GM18519 (cell line): ENCODE data around the gene ADORA2A.
"Not testable (repeated sequence)": the region's sequence is repeated elsewhere in the genome, so short reads cannot be mapped to it uniquely, and the experiment has no call there.

Experiments
- ATAC-seq: cut with Tn5 transposase; IDR thresholded peaks from one replicate; pipeline ENCODE4 v1.9.1; 2021; ENCODE audit warnings: mild to moderate bottlenecking, moderate library complexity; ENCODE audit not compliant: unreplicated experiment, low FRiP score

ADORA2A gene

GRCh38 chr22:24474649-24475255 is 47.4 kb downstream of the ADORA2A start:
- ATAC-seq, result no peak

DNA sequence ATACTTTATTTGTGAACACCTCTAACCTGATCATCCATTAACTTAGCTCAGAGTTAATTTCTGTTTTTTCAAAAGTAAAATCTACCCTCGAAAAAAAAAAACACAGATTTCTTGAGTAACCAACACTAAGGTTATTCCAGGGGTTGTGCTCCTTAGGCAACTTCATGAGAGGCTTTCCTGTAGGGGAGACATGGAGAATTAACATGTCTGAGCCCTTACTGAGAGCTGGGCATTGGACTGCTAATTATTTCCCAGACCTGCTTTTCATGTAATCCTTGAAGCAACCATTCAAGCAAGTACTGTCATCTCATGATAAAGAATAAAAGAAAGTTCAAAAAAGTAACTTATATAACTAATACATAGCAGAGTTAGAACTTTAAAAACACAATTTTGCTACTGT is 54.2 kb downstream of the ADORA2A start:
- ATAC-seq, result no peak

DNA sequence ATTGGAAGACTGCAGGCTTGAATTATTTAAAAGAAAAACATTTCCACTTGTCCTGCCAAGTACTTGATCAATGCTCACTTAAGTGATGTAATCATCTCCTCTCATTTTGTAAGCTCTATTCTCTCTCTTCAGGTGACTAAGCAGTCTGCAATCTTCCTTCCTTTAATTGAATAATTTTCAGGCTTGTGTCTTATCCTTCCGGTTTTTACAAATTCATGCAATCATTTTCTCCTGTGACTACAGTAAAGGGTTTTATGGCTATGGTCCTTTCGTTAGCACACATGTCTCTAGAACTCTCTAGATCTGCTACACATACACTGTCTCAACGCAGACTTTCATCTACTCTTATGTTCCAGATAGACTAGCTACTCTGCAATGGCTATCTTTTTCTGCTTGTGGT is 55.2 kb downstream of the ADORA2A start:
- ATAC-seq, result no peak

DNA sequence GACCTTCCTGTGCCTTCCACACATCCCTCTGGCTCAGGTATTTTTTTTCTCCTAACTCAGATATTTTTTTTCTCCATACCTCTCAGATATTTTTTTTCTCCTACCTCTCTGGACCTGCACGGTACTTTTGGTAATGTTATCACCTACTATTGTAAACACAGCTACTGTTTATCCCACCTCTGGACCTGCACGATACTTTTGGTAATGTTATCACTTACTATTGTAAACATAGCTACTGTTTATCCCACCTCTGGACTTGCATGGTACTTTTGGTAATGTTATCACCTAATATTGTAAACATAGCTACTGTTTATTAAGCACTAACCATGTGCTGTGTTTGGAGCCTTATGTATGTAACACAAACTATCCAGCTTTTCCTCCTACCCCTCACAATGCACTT is 55.6 kb downstream of the ADORA2A start:
- no peak for ATAC-seq

DNA sequence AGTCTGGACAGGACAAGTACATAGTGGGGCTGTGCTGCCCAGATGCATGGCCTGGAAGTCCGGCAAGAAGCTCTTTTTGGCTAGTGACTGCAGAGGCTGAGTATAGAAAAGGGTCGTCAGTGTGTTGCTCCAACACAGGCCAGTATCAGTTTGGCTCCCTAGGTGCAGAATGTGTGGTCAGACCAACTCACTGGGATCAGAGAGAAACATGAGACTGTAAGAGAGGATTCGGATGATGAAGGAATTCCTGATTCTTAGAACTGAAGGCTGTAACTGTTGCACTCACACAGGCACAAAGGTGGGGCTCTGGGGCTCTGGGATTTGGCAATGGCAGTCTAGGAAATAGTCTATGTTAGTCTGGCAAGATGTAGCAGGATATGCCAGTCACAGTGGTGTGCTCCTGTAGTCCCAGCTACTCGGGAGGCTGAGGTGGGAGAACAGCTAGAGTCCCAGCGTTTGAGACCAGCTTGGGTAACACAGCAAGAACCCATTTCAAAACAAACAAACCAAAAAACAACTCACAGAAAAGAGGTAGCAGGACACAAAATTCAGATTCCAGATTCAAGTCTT is 56.7 kb downstream of the ADORA2A start:
- ATAC-seq, result no peak

- no peak for ATAC-seq
Measured at GRCh38 chr22:24485170-24485569, 57.8 kb downstream of the ADORA2A start.

DNA sequence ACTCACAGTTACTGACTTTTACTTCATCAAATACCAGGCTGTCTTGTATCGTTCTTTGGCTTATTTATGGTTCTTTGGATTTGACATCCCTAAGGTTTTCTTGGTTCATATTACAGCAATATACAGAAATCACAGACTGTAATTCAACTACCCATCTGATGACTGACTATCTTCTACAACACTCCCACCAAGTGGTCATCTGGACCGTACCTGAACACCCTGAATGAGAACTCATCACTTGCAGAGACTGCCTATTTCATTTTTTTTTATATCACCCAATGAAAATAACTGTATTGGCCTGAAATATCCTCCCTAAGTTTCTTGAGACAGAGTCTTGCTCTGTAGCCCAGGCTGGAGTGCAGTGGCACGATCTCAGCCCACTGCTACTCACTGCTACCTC is 58.2 kb downstream of the ADORA2A start:
- ATAC-seq, result no peak

GRCh38 chr22:24486501-24486921 is 59.1 kb downstream of the ADORA2A start:
- ATAC-seq, result no peak

DNA sequence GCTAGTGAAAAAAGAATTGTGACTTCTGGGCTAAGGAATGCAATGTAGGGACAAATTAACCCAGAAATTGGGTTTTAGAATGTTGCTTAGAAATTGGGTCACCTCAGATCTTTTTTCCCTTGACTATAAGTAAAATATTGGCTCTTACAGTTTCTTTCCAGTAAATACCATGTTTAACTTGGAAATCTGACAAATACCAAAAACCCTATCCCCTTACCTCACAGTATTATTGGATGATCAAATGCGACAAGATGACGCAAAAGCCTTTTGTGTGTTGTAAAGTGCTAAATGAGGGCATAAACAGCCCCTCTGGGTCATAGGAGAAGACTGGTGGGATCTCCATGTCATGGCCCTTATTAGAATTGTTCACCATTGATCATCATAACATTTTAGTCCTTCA is 61.6 kb downstream of the ADORA2A start:
- ATAC-seq, result no peak

GRCh38 chr22:24489434-24489833 is 62.0 kb downstream of the ADORA2A start:
- not testable (repeated sequence) for ATAC-seq
